B cell (primary cell): ENCODE data around the gene SLC2A1. TPM values are rescaled to one million over a fixed set of nuclear protein-coding genes. Genes with fewer than 3 reads are reported as not detected.

Experiments
- ATAC-seq: fragments of 200-7000 bp; cut with Tn5 transposase; one replicate; pipeline ENCODE4 v1.10.0; 2021; ENCODE audit warnings: low read depth, mild to moderate bottlenecking, moderate number of reproducible peaks, moderate library complexity
- CTCF ChIA-PET: fragments of 350-600 bp; sonication (Branson Sonifier 250); formaldehyde crosslinking; loops from one replicate; lab custom pipeline; 2021; ENCODE audit warnings: antibody characterized with exemption, inconsistent platforms; lab: Charles Lee
- POLR2A ChIA-PET: fragments of 350-600 bp; sonication (Branson Sonifier 250); formaldehyde crosslinking; loops from one replicate; lab custom pipeline; 2021; ENCODE audit warnings: antibody characterized with exemption; lab: Charles Lee
- DNase-seq: peaks from one replicate; pipeline ENCODE4 v3.0.0; 2013
- H2AFZ ChIP-seq: 2 replicates; pipeline ENCODE4 v1.6.1; 2012; ENCODE audit warnings: mild to moderate bottlenecking, low read depth, low read length; ENCODE audit not compliant: insufficient read depth, poor library complexity, severe bottlenecking
- H3K27ac ChIP-seq, 2 donors: 1 replicate in 1 of 2; 2 replicates in 1 of 2; pipeline ENCODE4 v1.5.1; 2012 to 2013; ENCODE audit warnings: low read length in 2 of 2, mild to moderate bottlenecking in 2 of 2, moderate library complexity in 1 of 2
- H3K27me3 ChIP-seq, 4 experiments: fragments of 200-600 bp in 1 of 4; sonication (generic) in 1 of 4; replicated peaks in 1 of 4; 1 replicate in 2 of 4; 2 replicates in 2 of 4; pipeline versions ENCODE4 v1.6.1 to v1.7.0; 2013 to 2016; ENCODE audit warnings: low read length in 3 of 4, mild to moderate bottlenecking in 2 of 4, mixed read lengths in 1 of 4, moderate library complexity in 1 of 4; ENCODE audit not compliant: insufficient read depth in 4 of 4, control insufficient read depth in 3 of 4; ENCODE audit errors: control extremely low read depth in 1 of 4
- H3K36me3 ChIP-seq, 2 experiments: replicated peaks in 1 of 2; 1 replicate in 1 of 2; 2 replicates in 1 of 2; pipeline versions ENCODE4 v1.6.1 to v1.7.1; 2013; ENCODE audit warnings: low read length in 1 of 2; ENCODE audit not compliant: insufficient read depth in 2 of 2, control insufficient read depth in 1 of 2; ENCODE audit errors: control extremely low read depth in 1 of 2, extremely low read depth in 1 of 2
- H3K4me1 ChIP-seq, 2 donors: fragments of 200-600 bp in 1 of 2; sonication (generic) in 1 of 2; 1 replicate in 1 of 2; 2 replicates in 1 of 2; pipeline versions ENCODE4 v1.5.1 to v1.6.1; 2013 to 2017; ENCODE audit warnings: low read length in 2 of 2; ENCODE audit not compliant: control insufficient read depth in 2 of 2, insufficient read depth in 2 of 2
- H3K4me2 ChIP-seq: replicated peaks from 2 replicates; pipeline ENCODE3; 2012; ENCODE audit warnings: mild to moderate bottlenecking, low read depth, low read length; ENCODE audit not compliant: poor library complexity, severe bottlenecking
- H3K4me3 ChIP-seq, 5 experiments: fragments of 200-600 bp in 1 of 5; sonication (generic) in 1 of 5; 1 replicate in 3 of 5; 2 replicates in 2 of 5; pipeline versions ENCODE4 v1.5.1 to v1.7.0; 2011 to 2016; ENCODE audit warnings: low read length in 4 of 5, mild to moderate bottlenecking in 4 of 5, low read depth in 2 of 5, control low read depth in 1 of 5, moderate library complexity in 1 of 5; ENCODE audit not compliant: insufficient read depth in 1 of 5; ENCODE audit errors: control extremely low read depth in 1 of 5, extremely low read depth in 1 of 5
- H3K79me2 ChIP-seq: fragments of 200-600 bp; sonication (generic); one replicate; pipeline ENCODE4 v1.6.0; 2016; ENCODE audit warnings: low read length; ENCODE audit not compliant: control insufficient read depth, insufficient read depth
- H3K9ac ChIP-seq: fragments of 200-600 bp; sonication (generic); 2 replicates; pipeline ENCODE4 v1.6.1; 2017; ENCODE audit warnings: mild to moderate bottlenecking, low read length, moderate library complexity
- H3K9me3 ChIP-seq, 3 donors: one replicate each; pipeline versions ENCODE4 v1.6.1 to v1.7.1; 2013; ENCODE audit warnings: low read length in 2 of 3; ENCODE audit not compliant: control insufficient read depth in 2 of 3, insufficient read depth in 1 of 3; ENCODE audit errors: control extremely low read depth in 1 of 3
- H4K20me1 ChIP-seq: 2 replicates; pipeline ENCODE4 v1.6.0; 2012; ENCODE audit warnings: mild to moderate bottlenecking, low read length; ENCODE audit not compliant: insufficient read depth, control insufficient read depth, poor library complexity, severe bottlenecking
- H3K27ac Mint-ChIP-seq: one replicate; pipeline ENCODE4 v1.8.0; 2021; ENCODE audit warnings: mixed read lengths
- H3K27me3 Mint-ChIP-seq: one replicate; pipeline ENCODE4 v1.8.0; 2021; ENCODE audit warnings: mixed read lengths
- H3K4me1 Mint-ChIP-seq: one replicate; pipeline ENCODE4 v1.8.0; 2021; ENCODE audit warnings: mixed read lengths
- H3K4me3 Mint-ChIP-seq: one replicate; pipeline ENCODE4 v1.8.0; 2021; ENCODE audit warnings: mixed read lengths
- H3K9me3 Mint-ChIP-seq: one replicate; pipeline ENCODE4 v1.8.0; 2022; ENCODE audit warnings: mixed read lengths; ENCODE audit not compliant: insufficient read depth
- CTCF ChIP-seq: fragments of 200-600 bp; IDR thresholded peaks from one replicate; pipeline ENCODE4 v1.8.0; 2022; ENCODE audit warnings: antibody characterized with exemption, mild to moderate bottlenecking
- EZH2 ChIP-seq: IDR thresholded peaks from 2 replicates; pipeline ENCODE4 v1.6.1; 2012; ENCODE audit warnings: borderline replicate concordance, low read depth, mild to moderate bottlenecking, moderate library complexity, low read length; ENCODE audit not compliant: insufficient read depth, poor library complexity, severe bottlenecking
- WGBS: methylation state at CpG from one replicate; pipeline ENCODE4 v1.1.5; 2013; ENCODE audit warnings: missing lambda C conversion rate; ENCODE audit not compliant: insufficient coverage; 5-methylcytosine and 5-hydroxymethylcytosine counted together
- intact Hi-C: fragments of 100-400 bp; cut with micrococcal nuclease; formaldehyde crosslinking; loops from one replicate; pipeline ENCODE4 v1.10.0; 2022
- polyA plus RNA-seq: library from polyadenylated mRNA; depleted of rRNA; stranded (reverse); fragments of >200 nt; gene quantifications from 2 replicates; pipeline ENCODE4 v1.2.3, GENCODE V29; 2012
- total RNA-seq, 2 donors: library from RNA; stranded (reverse); fragments of 120-200 nt in 1 of 2; gene quantifications; 1 replicate in 1 of 2; 2 replicates in 1 of 2; pipeline versions ENCODE4 v1.2.3 to v1.2.4, GENCODE V29; 2013 to 2022

Gene SLC2A1
- total and polyA plus RNA-seq, 2 donors (not counting 1 experiment from before 2014, with no cell fraction given), result 223 to 240 TPM

GRCh38 chr1:42993502-42994136, 35.0 kb upstream of the SLC2A1 start:
- Histone ChIP-seq H3K27ac (peak overlapping the region in 1 of 2 donors; percentile 84), H3K27me3 (no peaks in the 10 kb centered on the region), H3K4me2 (peak overlapping the region; percentile 50), H3K9ac (no peak overlapping the region), H3K4me1 (peaks cover 12% of the 10 kb centered on the region in 2 donors), H3K79me2 (no peaks in the 10 kb centered on the region), H3K4me3 (peak overlapping the region in 1 of 5 experiments; percentile 5), H4K20me1 (no peaks in the 10 kb centered on the region), H3K36me3 (no peaks in the 10 kb centered on the region), H2AFZ (no peak overlapping the region), H3K9me3 (peaks cover 0 to 5% (median 0%) of the 10 kb centered on the region in 3 donors)
- ATAC-seq (peak; percentile 88), DNase-seq (peak; percentile 70)
- Mint-ChIP-seq H3K4me1 (peaks cover 19% of the 10 kb centered on the region), H3K27me3 (no peaks in the 10 kb centered on the region), H3K4me3 (peak overlapping the region; percentile 14), H3K9me3 (peaks cover 2% of the 10 kb centered on the region), H3K27ac (peak overlapping the region; percentile 43)
- POLR2A ChIA-PET, result interaction anchor here (1.9 kb wide), 1 partner anchor 34 kb away, joined by 7 read pairs; the partner anchor contains the start of gene SLC2A1
- WGBS, result 19% methylated on average over 6 of the region's 8 CpGs
- CTCF ChIA-PET, result interaction anchor here (0.6 to 1.4 kb wide), 5 partner anchors 34 to 1054 kb away, joined by 3 to 7 read pairs (median 3); no protein-coding TSS in a partner anchor
- TF ChIP-seq CTCF, result no peak
- TF ChIP-seq EZH2, result no peak
- intact Hi-C loops, result loop anchor here (1.0 kb wide), 1 partner anchor 70 kb away; no protein-coding TSS in a partner anchor

- no peak overlapping the region for H3K4me3 ChIP-seq
- intact Hi-C loops, result no loop called here
- H3K36me3 ChIP-seq, result no peaks in the 10 kb centered on the region
- Mint-ChIP-seq H3K4me1 (peaks cover 19% of the 10 kb centered on the region), H3K27ac (no peak overlapping the region), H3K9me3 (peaks cover 2% of the 10 kb centered on the region), H3K27me3 (no peaks in the 10 kb centered on the region), H3K4me3 (no peak overlapping the region)
- no peak overlapping the region for H2AFZ ChIP-seq
- H3K27me3 ChIP-seq, result no peaks in the 10 kb centered on the region
- H3K4me2 ChIP-seq, result no peak overlapping the region
- ChIA-PET POLR2A (no interaction called here), CTCF (interaction anchor here (0.6 kb wide), 1 partner anchor 35 kb away, joined by 3 read pairs; no protein-coding TSS in a partner anchor)
- no peaks in the 10 kb centered on the region for H4K20me1 ChIP-seq
- H3K4me1 ChIP-seq, result peaks cover 12% of the 10 kb centered on the region in 2 donors
- H3K79me2 ChIP-seq, result no peaks in the 10 kb centered on the region
- no peak for ATAC-seq
- no peak overlapping the region for H3K9ac ChIP-seq
- peaks cover 0 to 5% (median 0%) of the 10 kb centered on the region in 3 donors for H3K9me3 ChIP-seq
- no peak overlapping the region for H3K27ac ChIP-seq
- WGBS, result 83% methylated on average over 2 of the region's 5 CpGs
- TF ChIP-seq EZH2 (no peak), CTCF (no peak)
- DNase-seq, result no peak
Measured at GRCh38 chr1:42992054-42992571, 33.4 kb upstream of the SLC2A1 start.
